Measurements from ENCODE around the gene NGEF.

The NGEF gene

GRCh38 chr2:233032551-233033320 lies 19.7 kb upstream of the NGEF start, which contains the start of gene NEU2:
NEU2 (plus strand) TSS chr2:233032672; CDS start chr2:233032672, 0 bp downstream.
- no peak within 1 kb of the TSS for H4K91ac ChIP-seq (ENCODE audit: low read depth, low read length)
- no peak within 1 kb of the TSS for H3K27ac ChIP-seq (ENCODE audit: low read depth, low read length)
- no peak within 1 kb of the TSS for H2BK120ac ChIP-seq (ENCODE audit: insufficient read depth, low read length, poor library complexity)
- no peak within 1 kb of the TSS for H2BK12ac ChIP-seq (ENCODE audit: low read length)
- H4K12ac ChIP-seq (ENCODE audit: low read depth, low read length), result no peak within 1 kb of the TSS
- H3K27me3 ChIP-seq (ENCODE audit: insufficient read depth, low read length), result no peaks in the 10 kb centered on the region
- H3K4me1 ChIP-seq (ENCODE audit: control insufficient read depth in 1 of 2, insufficient read depth in 2 of 2, low read length in 2 of 2), result no peaks in the 10 kb centered on the region
- H3K18ac ChIP-seq (ENCODE audit: low read length), result no peak within 1 kb of the TSS
- H3K9ac ChIP-seq (ENCODE audit: low read length), result no peak within 1 kb of the TSS
- no peak within 1 kb of the TSS for H3K23ac ChIP-seq (ENCODE audit: low read length)
- no peak within 1 kb of the TSS for H3K4me2 ChIP-seq (ENCODE audit: low read length)
- H3K79me1 ChIP-seq (ENCODE audit: low read length), result no peaks in the 10 kb centered on the region
- H3K14ac ChIP-seq (ENCODE audit: low read length), result no peak within 1 kb of the TSS
- H2AK5ac ChIP-seq (ENCODE audit: low read length), result no peak within 1 kb of the TSS
- H2BK5ac ChIP-seq (ENCODE audit: low read depth, low read length, poor library complexity), result no peak within 1 kb of the TSS
- peaks cover 10% of the 10 kb centered on the region for H3K9me3 ChIP-seq (ENCODE audit: insufficient read depth, low read depth, low read length)
- no peaks in the 10 kb centered on the region for H3K79me2 ChIP-seq (ENCODE audit: control insufficient read depth, insufficient read depth, low read length, poor library complexity)
- H3K4me3 ChIP-seq (ENCODE audit: low read depth, low read length), result no peak within 1 kb of the TSS
- WGBS (ENCODE audit: extremely low coverage, insufficient coverage, insufficient read length), result no CpG with 5 or more reads among the region's 13 CpGs
- no peak within 1 kb of the TSS for H4K8ac ChIP-seq (ENCODE audit: low read depth, low read length)
- DNase-seq, result no peak
- H3K4ac ChIP-seq (ENCODE audit: low read depth, low read length), result no peak within 1 kb of the TSS
- no peak within 1 kb of the TSS for H2AFZ ChIP-seq (ENCODE audit: insufficient read depth, low read length, poor library complexity)
- H3K36me3 ChIP-seq (ENCODE audit: control insufficient read depth in 1 of 2, insufficient read depth in 2 of 2, low read length in 2 of 2), result no peaks in the 10 kb centered on the region

GRCh38 chr2:233031556-233032500 lies 18.8 kb upstream of the NGEF start:
- Histone ChIP-seq H4K91ac (ENCODE audit: low read depth, low read length) (no peak overlapping the region), H2AFZ (ENCODE audit: insufficient read depth, low read length, poor library complexity) (no peak overlapping the region), H2BK5ac (ENCODE audit: low read depth, low read length, poor library complexity) (no peak overlapping the region), H3K18ac (ENCODE audit: low read length) (no peak overlapping the region), H4K8ac (ENCODE audit: low read depth, low read length) (no peak overlapping the region), H3K9me3 (ENCODE audit: insufficient read depth, low read depth, low read length) (peaks cover 11% of the 10 kb centered on the region), H3K27ac (ENCODE audit: low read depth, low read length) (no peak overlapping the region), H2BK12ac (ENCODE audit: low read length) (no peak overlapping the region), H3K79me2 (ENCODE audit: control insufficient read depth, insufficient read depth, low read length, poor library complexity) (no peaks in the 10 kb centered on the region), H3K4ac (ENCODE audit: low read depth, low read length) (no peak overlapping the region), H3K4me1 (ENCODE audit: control insufficient read depth in 1 of 2, insufficient read depth in 2 of 2, low read length in 2 of 2) (no peaks in the 10 kb centered on the region), H3K79me1 (ENCODE audit: low read length) (no peaks in the 10 kb centered on the region), H3K14ac (ENCODE audit: low read length) (no peak overlapping the region), H3K4me2 (ENCODE audit: low read length) (no peak overlapping the region), H2BK120ac (ENCODE audit: insufficient read depth, low read length, poor library complexity) (no peak overlapping the region), H3K4me3 (ENCODE audit: low read depth, low read length) (no peak overlapping the region), H3K9ac (ENCODE audit: low read length) (no peak overlapping the region), H3K27me3 (ENCODE audit: insufficient read depth, low read length) (no peaks in the 10 kb centered on the region), H4K12ac (ENCODE audit: low read depth, low read length) (no peak overlapping the region), H3K36me3 (ENCODE audit: control insufficient read depth in 1 of 2, insufficient read depth in 2 of 2, low read length in 2 of 2) (no peaks in the 10 kb centered on the region), H2AK5ac (ENCODE audit: low read length) (no peak overlapping the region), H3K23ac (ENCODE audit: low read length) (no peak overlapping the region)
- no CpG with 5 or more reads among the region's 27 CpGs for WGBS (ENCODE audit: extremely low coverage, insufficient coverage, insufficient read length)
- DNase-seq, result no peak

GRCh38 chr2:233029321-233029720 lies 16.3 kb upstream of the NGEF start:
- DNase-seq, result peak; percentile 7 to 37

GRCh38 chr2:233026198-233026813 lies 13.2 kb upstream of the NGEF start:
- no CpG with 5 or more reads among the region's 4 CpGs for WGBS (ENCODE audit: extremely low coverage, insufficient coverage, insufficient read length)
- Histone ChIP-seq H3K4me3 (ENCODE audit: low read depth, low read length) (no peak overlapping the region), H3K79me2 (ENCODE audit: control insufficient read depth, insufficient read depth, low read length, poor library complexity) (peaks cover 2% of the 10 kb centered on the region), H4K8ac (ENCODE audit: low read depth, low read length) (no peak overlapping the region), H3K36me3 (ENCODE audit: control insufficient read depth in 1 of 2, insufficient read depth in 2 of 2, low read length in 2 of 2) (no peaks in the 10 kb centered on the region), H3K9ac (ENCODE audit: low read length) (no peak overlapping the region), H3K23ac (ENCODE audit: low read length) (no peak overlapping the region), H3K27ac (ENCODE audit: low read depth, low read length) (no peak overlapping the region), H2AK5ac (ENCODE audit: low read length) (no peak overlapping the region), H4K91ac (ENCODE audit: low read depth, low read length) (no peak overlapping the region), H3K4ac (ENCODE audit: low read depth, low read length) (no peak overlapping the region), H3K79me1 (ENCODE audit: low read length) (no peaks in the 10 kb centered on the region), H2BK5ac (ENCODE audit: low read depth, low read length, poor library complexity) (no peak overlapping the region), H4K12ac (ENCODE audit: low read depth, low read length) (no peak overlapping the region), H2AFZ (ENCODE audit: insufficient read depth, low read length, poor library complexity) (no peak overlapping the region), H3K9me3 (ENCODE audit: insufficient read depth, low read depth, low read length) (peaks cover 1% of the 10 kb centered on the region), H3K18ac (ENCODE audit: low read length) (no peak overlapping the region), H2BK120ac (ENCODE audit: insufficient read depth, low read length, poor library complexity) (no peak overlapping the region), H3K27me3 (ENCODE audit: insufficient read depth, low read length) (no peaks in the 10 kb centered on the region), H3K14ac (ENCODE audit: low read length) (no peak overlapping the region), H2BK12ac (ENCODE audit: low read length) (no peak overlapping the region), H3K4me2 (ENCODE audit: low read length) (peak overlapping the region; percentile 1), H3K4me1 (ENCODE audit: control insufficient read depth in 1 of 2, insufficient read depth in 2 of 2, low read length in 2 of 2) (peaks cover 15 to 17% of the 10 kb centered on the region in 2 experiments)
- peak; percentile 69 to 90 for DNase-seq

More at GRCh38 chr2:233029321-233029720, 16.3 kb upstream of the NGEF start:
- Histone ChIP-seq H3K36me3 (ENCODE audit: control insufficient read depth in 1 of 2, insufficient read depth in 2 of 2, low read length in 2 of 2) (no peaks in the 10 kb centered on the region), H3K27ac (ENCODE audit: low read depth, low read length) (no peak overlapping the region), H3K23ac (ENCODE audit: low read length) (no peak overlapping the region), H3K27me3 (ENCODE audit: insufficient read depth, low read length) (no peaks in the 10 kb centered on the region), H3K4me3 (ENCODE audit: low read depth, low read length) (no peak overlapping the region), H4K12ac (ENCODE audit: low read depth, low read length) (no peak overlapping the region), H2AFZ (ENCODE audit: insufficient read depth, low read length, poor library complexity) (no peak overlapping the region), H3K9ac (ENCODE audit: low read length) (no peak overlapping the region), H3K4me2 (ENCODE audit: low read length) (no peak overlapping the region), H2BK12ac (ENCODE audit: low read length) (no peak overlapping the region), H4K8ac (ENCODE audit: low read depth, low read length) (no peak overlapping the region), H3K79me2 (ENCODE audit: control insufficient read depth, insufficient read depth, low read length, poor library complexity) (no peaks in the 10 kb centered on the region), H3K4me1 (ENCODE audit: control insufficient read depth in 1 of 2, insufficient read depth in 2 of 2, low read length in 2 of 2) (peaks cover 6 to 14% of the 10 kb centered on the region in 2 experiments), H3K4ac (ENCODE audit: low read depth, low read length) (no peak overlapping the region), H3K18ac (ENCODE audit: low read length) (no peak overlapping the region), H3K14ac (ENCODE audit: low read length) (no peak overlapping the region), H2BK120ac (ENCODE audit: insufficient read depth, low read length, poor library complexity) (no peak overlapping the region), H2AK5ac (ENCODE audit: low read length) (no peak overlapping the region), H3K9me3 (ENCODE audit: insufficient read depth, low read depth, low read length) (peaks cover 3% of the 10 kb centered on the region), H4K91ac (ENCODE audit: low read depth, low read length) (no peak overlapping the region), H3K79me1 (ENCODE audit: low read length) (no peaks in the 10 kb centered on the region), H2BK5ac (ENCODE audit: low read depth, low read length, poor library complexity) (no peak overlapping the region)
- WGBS (ENCODE audit: extremely low coverage, insufficient coverage, insufficient read length), result no CpG with 5 or more reads among the region's 9 CpGs
